ENCODE data around the gene PIAS3.

Gene PIAS3

DNA sequence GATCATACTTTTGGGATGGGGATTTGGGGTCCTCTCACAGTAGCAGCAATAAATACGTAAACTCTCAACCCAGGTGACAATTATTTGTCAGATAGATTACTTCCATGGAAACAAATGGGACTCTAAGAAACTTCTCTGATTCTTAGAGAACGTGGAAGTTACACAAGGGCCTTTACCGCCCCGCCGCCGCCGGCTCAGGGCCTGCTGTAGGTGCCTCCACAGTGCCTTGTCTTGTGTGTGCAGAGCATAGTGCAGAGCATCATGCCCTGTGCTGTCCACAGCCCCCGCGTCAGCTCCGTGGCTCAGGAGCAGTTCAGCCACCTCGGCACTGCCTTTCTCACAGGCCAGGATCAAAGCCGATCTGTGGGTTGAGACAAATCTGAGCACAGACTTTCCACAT, 15.8 kb upstream of the PIAS3 start (continued):
- TF ChIP-seq ZNF280C (tag by site-specific recombination; IDR thresholded peaks at IDR 0.05) (no peak), ZNF157 (tag by site-specific recombination; IDR thresholded peaks at IDR 0.05) (no peak), ZNF132 (tag by site-specific recombination; IDR thresholded peaks at IDR 0.05; ENCODE audit: borderline replicate concordance) (no peak), ZXDB (tag by site-specific recombination; IDR thresholded peaks at IDR 0.05) (no peak), PRDM4 (tag by site-specific recombination; IDR thresholded peaks at IDR 0.05) (no peak)
- TF ChIP-seq, protein P1, sequence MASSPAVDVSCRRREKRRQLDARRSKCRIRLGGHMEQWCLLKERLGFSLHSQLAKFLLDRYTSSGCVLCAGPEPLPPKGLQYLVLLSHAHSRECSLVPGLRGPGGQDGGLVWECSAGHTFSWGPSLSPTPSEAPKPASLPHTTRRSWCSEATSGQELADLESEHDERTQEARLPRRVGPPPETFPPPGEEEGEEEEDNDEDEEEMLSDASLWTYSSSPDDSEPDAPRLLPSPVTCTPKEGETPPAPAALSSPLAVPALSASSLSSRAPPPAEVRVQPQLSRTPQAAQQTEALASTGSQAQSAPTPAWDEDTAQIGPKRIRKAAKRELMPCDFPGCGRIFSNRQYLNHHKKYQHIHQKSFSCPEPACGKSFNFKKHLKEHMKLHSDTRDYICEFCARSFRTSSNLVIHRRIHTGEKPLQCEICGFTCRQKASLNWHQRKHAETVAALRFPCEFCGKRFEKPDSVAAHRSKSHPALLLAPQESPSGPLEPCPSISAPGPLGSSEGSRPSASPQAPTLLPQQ (tag by site-specific recombination; IDR thresholded peaks at IDR 0.05): no peak
- TF ChIP-seq, protein P2, sequence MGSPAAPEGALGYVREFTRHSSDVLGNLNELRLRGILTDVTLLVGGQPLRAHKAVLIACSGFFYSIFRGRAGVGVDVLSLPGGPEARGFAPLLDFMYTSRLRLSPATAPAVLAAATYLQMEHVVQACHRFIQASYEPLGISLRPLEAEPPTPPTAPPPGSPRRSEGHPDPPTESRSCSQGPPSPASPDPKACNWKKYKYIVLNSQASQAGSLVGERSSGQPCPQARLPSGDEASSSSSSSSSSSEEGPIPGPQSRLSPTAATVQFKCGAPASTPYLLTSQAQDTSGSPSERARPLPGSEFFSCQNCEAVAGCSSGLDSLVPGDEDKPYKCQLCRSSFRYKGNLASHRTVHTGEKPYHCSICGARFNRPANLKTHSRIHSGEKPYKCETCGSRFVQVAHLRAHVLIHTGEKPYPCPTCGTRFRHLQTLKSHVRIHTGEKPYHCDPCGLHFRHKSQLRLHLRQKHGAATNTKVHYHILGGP (tag by site-specific recombination; IDR thresholded peaks at IDR 0.05): no peak

- Histone ChIP-seq H3K27ac (ENCODE audit: extremely low read depth, low read depth, low read length) (no peak overlapping the region), H3K4me3 (ENCODE audit: low read depth, low read length) (no peak overlapping the region), H3K4me1 (ENCODE audit: control insufficient read depth, insufficient read depth, low read length) (no peaks in the 10 kb centered on the region), H3K36me3 (ENCODE audit: control insufficient read depth in 2 of 2, insufficient read depth in 1 of 2, low read length in 2 of 2) (no peaks in the 10 kb centered on the region), H3K9me3 (ENCODE audit: control insufficient read depth, insufficient read depth, low read depth, low read length) (no peaks in the 10 kb centered on the region)
- POLR2A ChIA-PET: interaction anchor here (2.4 kb wide), 1 partner anchor 13 kb away, joined by 18 read pairs; the partner anchor contains the start of gene PIAS3
- CTCF ChIA-PET: interaction anchor here (0.7 to 2.2 kb wide), 6 partner anchors 11 to 43 kb away, joined by 3 to 6 read pairs (median 4); partner anchors contain the start of genes NUDT17 and PIAS3
- TF ChIP-seq ZNF302 (tag by site-specific recombination; IDR thresholded peaks at IDR 0.05; ENCODE audit: low read depth) (no peak), ZNF37A (tag by site-specific recombination; IDR thresholded peaks at IDR 0.05) (no peak), ZNF558 (tag by site-specific recombination; IDR thresholded peaks at IDR 0.05) (no peak), ZNF664 (tag by site-specific recombination; IDR thresholded peaks at IDR 0.05) (no peak), FEZF1 (tag by site-specific recombination; IDR thresholded peaks at IDR 0.05) (no peak), ZNF701 (tag by site-specific recombination; IDR thresholded peaks at IDR 0.05) (no peak), ZBTB1 (tag by site-specific recombination; IDR thresholded peaks at IDR 0.05) (no peak), ZNF521 (tag by site-specific recombination; IDR thresholded peaks at IDR 0.05) (no peak), ZNF548 (tag by site-specific recombination; IDR thresholded peaks at IDR 0.05) (no peak), ZFHX2 (tag by site-specific recombination; conservative IDR thresholded peaks at IDR 0.05) (no peak), PRDM2 (tag by site-specific recombination; IDR thresholded peaks at IDR 0.05; ENCODE audit: borderline replicate concordance) (no peak), KLF10 (tag by site-specific recombination; IDR thresholded peaks at IDR 0.05) (no peak)
- TF ChIP-seq, protein P3, sequence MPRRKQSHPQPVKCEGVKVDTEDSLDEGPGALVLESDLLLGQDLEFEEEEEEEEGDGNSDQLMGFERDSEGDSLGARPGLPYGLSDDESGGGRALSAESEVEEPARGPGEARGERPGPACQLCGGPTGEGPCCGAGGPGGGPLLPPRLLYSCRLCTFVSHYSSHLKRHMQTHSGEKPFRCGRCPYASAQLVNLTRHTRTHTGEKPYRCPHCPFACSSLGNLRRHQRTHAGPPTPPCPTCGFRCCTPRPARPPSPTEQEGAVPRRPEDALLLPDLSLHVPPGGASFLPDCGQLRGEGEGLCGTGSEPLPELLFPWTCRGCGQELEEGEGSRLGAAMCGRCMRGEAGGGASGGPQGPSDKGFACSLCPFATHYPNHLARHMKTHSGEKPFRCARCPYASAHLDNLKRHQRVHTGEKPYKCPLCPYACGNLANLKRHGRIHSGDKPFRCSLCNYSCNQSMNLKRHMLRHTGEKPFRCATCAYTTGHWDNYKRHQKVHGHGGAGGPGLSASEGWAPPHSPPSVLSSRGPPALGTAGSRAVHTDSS (tag by site-specific recombination; IDR thresholded peaks at IDR 0.05): no peak
Measured at GRCh38 chr1:145871994-145872924, 13.4 kb upstream of the PIAS3 start.

Data from HEK293 (cell line).